Mesothelial cell of epicardium (in vitro differentiated cells): ENCODE measurements around the gene SPAG16. TPM values are rescaled to one million over a fixed set of nuclear protein-coding genes. Genes with fewer than 3 reads are reported as not detected.

Experiments used
- DNase-seq, 2 experiments: peaks; one replicate each; pipeline ENCODE4 v3.0.0; 2021; ENCODE audit warnings: low spot score in 2 of 2; ENCODE audit not compliant: unreplicated experiment in 2 of 2
- H3K27ac Mint-ChIP-seq: 2 replicates; pipeline ENCODE4 v1.8.0; 2021; ENCODE audit warnings: mixed read lengths
- H3K27me3 Mint-ChIP-seq: 2 replicates; pipeline ENCODE4 v1.8.0; 2021; ENCODE audit warnings: low read depth, mixed read lengths
- H3K36me3 Mint-ChIP-seq: 2 replicates; pipeline ENCODE4 v1.8.0; 2021; ENCODE audit warnings: mixed read lengths
- H3K4me1 Mint-ChIP-seq: 2 replicates; pipeline ENCODE4 v1.8.0; 2021; ENCODE audit warnings: mixed read lengths
- H3K4me3 Mint-ChIP-seq: 2 replicates; pipeline ENCODE4 v1.8.0; 2021; ENCODE audit warnings: mild to moderate bottlenecking, moderate library complexity, mixed read lengths
- H3K9me3 Mint-ChIP-seq: 2 replicates; pipeline ENCODE4 v1.8.0; 2021; ENCODE audit warnings: mixed read lengths
- total RNA-seq: library from RNA; stranded (reverse); gene quantifications from 3 replicates; pipeline ENCODE4 v1.2.1, GENCODE V29; 2021
- TF ChIP-seq, protein P1 (sequence below): fragments of 200-600 bp; sonication (generic); IDR thresholded peaks from one replicate; pipeline ENCODE4 v1.5.0; 2021; ENCODE audit warnings: antibody characterized with exemption; ENCODE audit not compliant: unreplicated experiment

The SPAG16 gene
- total RNA-seq, 1 donor from 2014 or later = 35.1 TPM

DNA sequence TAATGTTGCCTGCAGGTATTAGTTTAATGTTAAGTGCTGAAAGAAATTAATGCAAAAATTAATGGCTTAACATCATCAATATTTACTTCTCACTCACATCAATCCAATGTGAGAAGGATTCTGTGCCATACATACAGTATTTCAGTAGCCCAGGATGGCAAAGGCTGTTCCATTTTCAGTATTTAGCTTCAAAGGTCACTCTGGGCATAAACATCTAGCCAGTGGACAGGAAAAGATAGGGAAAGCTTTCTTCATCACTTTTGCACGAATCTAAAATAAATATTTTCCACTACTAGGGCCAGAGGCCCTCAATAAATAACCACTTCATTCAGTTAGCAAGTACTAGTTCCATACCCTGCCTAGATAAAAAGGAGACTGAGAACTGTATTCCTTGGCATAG is 890.3 kb downstream of the SPAG16 start:
- no peak overlapping the region for H3K4me3 Mint-ChIP-seq
- TF ChIP-seq, protein P1, sequence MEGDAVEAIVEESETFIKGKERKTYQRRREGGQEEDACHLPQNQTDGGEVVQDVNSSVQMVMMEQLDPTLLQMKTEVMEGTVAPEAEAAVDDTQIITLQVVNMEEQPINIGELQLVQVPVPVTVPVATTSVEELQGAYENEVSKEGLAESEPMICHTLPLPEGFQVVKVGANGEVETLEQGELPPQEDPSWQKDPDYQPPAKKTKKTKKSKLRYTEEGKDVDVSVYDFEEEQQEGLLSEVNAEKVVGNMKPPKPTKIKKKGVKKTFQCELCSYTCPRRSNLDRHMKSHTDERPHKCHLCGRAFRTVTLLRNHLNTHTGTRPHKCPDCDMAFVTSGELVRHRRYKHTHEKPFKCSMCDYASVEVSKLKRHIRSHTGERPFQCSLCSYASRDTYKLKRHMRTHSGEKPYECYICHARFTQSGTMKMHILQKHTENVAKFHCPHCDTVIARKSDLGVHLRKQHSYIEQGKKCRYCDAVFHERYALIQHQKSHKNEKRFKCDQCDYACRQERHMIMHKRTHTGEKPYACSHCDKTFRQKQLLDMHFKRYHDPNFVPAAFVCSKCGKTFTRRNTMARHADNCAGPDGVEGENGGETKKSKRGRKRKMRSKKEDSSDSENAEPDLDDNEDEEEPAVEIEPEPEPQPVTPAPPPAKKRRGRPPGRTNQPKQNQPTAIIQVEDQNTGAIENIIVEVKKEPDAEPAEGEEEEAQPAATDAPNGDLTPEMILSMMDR = no peak
- no peaks in the 10 kb centered on the region for H3K27me3 Mint-ChIP-seq
- H3K27ac Mint-ChIP-seq = no peak overlapping the region
- peaks cover 2% of the 10 kb centered on the region for H3K4me1 Mint-ChIP-seq
- no peaks in the 10 kb centered on the region for H3K9me3 Mint-ChIP-seq
- DNase-seq = no peak
- no peaks in the 10 kb centered on the region for H3K36me3 Mint-ChIP-seq

DNA sequence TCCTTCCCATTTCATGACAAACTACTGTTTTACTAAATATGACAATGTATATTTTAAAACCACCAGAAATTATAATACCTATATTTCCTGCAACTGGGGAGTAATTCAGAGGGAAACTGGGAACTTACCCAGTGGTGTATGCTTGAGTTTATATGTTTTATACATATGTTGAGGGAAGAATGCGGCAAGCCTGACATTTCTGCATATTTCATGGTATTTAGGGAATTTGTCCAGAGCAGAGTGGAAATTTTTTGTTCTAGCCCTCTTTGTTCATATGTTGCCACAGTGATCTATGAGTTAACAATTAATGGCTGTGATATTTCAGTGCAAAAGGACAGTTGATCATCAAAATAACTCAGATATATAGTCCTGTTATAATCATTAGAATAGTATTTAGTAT is 895.8 kb downstream of the SPAG16 start:
- TF ChIP-seq, protein P1 = no peak
- Mint-ChIP-seq H3K27ac (no peak overlapping the region), H3K4me1 (no peaks in the 10 kb centered on the region), H3K36me3 (no peaks in the 10 kb centered on the region), H3K9me3 (no peaks in the 10 kb centered on the region), H3K4me3 (no peak overlapping the region), H3K27me3 (no peaks in the 10 kb centered on the region)
- no peak for DNase-seq

DNA sequence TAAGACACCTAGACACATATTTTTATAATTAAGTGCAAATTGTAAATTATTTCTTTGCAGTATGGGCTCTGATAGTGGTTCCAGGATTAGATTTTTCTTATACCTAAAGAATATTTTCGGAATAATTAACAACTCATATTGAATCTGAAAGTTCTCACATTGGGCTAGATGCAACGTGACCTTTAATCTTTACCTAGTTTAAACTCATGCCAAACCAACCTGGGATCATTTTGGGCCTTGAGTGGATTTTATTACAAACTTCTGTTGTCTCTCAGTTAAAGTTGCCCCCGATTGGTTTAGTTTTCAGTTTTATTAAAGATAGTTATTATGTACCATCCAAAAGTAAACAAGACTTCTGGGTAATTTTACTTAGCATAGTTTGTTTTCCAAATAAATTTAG is 896.4 kb downstream of the SPAG16 start:
- Mint-ChIP-seq H3K9me3 (no peaks in the 10 kb centered on the region), H3K36me3 (no peaks in the 10 kb centered on the region), H3K4me1 (no peaks in the 10 kb centered on the region), H3K27ac (no peak overlapping the region), H3K4me3 (no peak overlapping the region), H3K27me3 (no peaks in the 10 kb centered on the region)
- no peak for DNase-seq
- TF ChIP-seq, protein P1 = no peak

DNA sequence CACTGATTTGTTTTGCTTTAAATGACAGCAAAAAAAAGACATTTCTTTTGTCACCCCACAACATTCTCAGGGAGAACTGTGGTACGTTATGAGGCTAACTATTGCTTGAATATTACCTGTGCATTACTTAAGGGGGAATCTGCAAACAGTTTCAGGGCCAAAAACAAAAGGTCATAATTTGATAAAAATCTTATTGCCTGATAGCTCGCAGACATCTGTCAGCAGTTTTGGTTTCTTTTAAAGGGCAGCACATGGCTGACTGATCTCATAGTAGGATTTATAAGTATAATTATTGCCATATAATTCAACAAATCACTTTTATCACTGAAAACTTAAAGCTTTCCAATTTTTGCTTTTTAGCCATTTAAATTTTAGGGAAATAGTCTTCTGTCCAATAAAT is 900.2 kb downstream of the SPAG16 start:
- no peaks in the 10 kb centered on the region for H3K9me3 Mint-ChIP-seq

DNA sequence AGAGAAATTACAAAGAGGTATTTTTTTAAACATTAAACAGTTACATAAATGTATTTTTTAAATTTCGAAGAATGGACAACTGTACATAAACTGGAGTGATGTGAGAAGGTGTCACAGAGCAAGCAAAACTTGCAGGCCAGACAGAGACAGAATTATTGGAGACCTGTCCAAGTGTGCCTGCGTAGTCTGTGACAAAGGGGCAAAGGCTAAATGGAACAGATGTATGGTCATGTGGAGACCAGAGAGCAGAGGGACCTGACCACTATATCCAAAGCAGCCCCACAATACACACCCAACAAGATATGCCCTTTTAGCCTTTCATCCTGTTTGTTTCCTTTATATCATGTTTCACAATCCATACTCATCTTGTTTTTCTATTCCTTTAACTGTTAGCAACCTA is 901.3 kb downstream of the SPAG16 start:
- TF ChIP-seq, protein P1 = no peak
- Mint-ChIP-seq H3K9me3 (no peaks in the 10 kb centered on the region), H3K27me3 (no peaks in the 10 kb centered on the region), H3K27ac (no peak overlapping the region), H3K36me3 (no peaks in the 10 kb centered on the region), H3K4me3 (no peak overlapping the region), H3K4me1 (no peaks in the 10 kb centered on the region)
- no peak for DNase-seq

More for the DNA sequence above, 900.2 kb downstream of the SPAG16 start:
- Mint-ChIP-seq H3K27me3 (no peaks in the 10 kb centered on the region), H3K27ac (no peak overlapping the region), H3K4me3 (no peak overlapping the region), H3K4me1 (no peaks in the 10 kb centered on the region), H3K36me3 (no peaks in the 10 kb centered on the region)
- DNase-seq = no peak
- TF ChIP-seq, protein P1 = no peak

DNA sequence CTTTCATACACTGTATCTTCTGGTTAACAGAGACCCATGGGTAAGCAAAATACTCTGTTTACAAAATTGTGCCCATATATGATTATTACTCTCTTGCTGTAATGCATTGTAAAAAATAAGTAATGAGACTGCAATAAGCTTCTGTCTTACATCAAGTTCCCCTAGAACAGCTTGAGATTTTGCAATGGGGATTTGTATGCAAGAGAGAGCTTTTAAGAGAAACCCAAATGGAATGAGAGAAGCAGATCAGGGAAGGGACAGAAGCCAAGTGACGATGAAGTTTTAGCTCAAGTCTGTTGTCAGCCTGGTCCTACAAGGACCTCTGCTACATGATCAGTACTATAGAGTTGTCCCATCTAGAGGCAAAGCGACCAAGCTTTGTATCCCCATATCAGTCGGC is 908.4 kb downstream of the SPAG16 start:
- H3K36me3 Mint-ChIP-seq = no peaks in the 10 kb centered on the region
- H3K4me3 Mint-ChIP-seq = no peak overlapping the region
- no peaks in the 10 kb centered on the region for H3K4me1 Mint-ChIP-seq
- TF ChIP-seq, protein P1 = no peak
- no peaks in the 10 kb centered on the region for H3K9me3 Mint-ChIP-seq
- no peak overlapping the region for H3K27ac Mint-ChIP-seq
- no peaks in the 10 kb centered on the region for H3K27me3 Mint-ChIP-seq
- no peak for DNase-seq
